Stimulated activated CD4-positive, alpha-beta T cell treated with anti-CD3 and anti-CD28 coated beads, Interleukin-15, amount 100 ng/mL, for 24 hours (primary cell): ENCODE results near the gene IRF2.
"Not testable (repeated sequence)": the region's sequence is repeated elsewhere in the genome, so short reads cannot be mapped to it uniquely, and the experiment has no call there.

Experiments
- DNase-seq: peaks from one replicate; pipeline ENCODE4 v3.0.0-alpha.2; 2020

The IRF2 gene

DNA sequence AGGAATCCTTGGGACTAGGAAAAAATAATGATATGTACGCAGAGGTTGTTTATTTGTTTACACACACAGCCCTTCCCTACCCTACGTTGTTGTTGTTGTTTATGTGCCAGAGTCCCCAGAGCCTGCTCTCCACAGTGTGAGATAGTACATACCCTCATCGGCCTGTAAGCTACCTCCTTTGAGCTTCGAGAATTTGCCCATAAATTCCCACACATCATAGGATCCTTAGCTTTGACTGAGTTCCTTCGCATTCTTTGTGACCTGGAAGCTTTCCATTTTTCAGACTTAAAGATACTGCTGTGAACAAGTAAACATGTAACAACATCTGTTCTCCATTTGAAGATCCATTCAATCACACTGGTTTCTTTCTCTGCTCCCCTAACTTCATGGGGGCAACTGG is 114.5 kb downstream of the IRF2 start:
- no peak for DNase-seq

GRCh38 chr4:184358521-184359232 is 115.7 kb downstream of the IRF2 start:
- no peak for DNase-seq

DNA sequence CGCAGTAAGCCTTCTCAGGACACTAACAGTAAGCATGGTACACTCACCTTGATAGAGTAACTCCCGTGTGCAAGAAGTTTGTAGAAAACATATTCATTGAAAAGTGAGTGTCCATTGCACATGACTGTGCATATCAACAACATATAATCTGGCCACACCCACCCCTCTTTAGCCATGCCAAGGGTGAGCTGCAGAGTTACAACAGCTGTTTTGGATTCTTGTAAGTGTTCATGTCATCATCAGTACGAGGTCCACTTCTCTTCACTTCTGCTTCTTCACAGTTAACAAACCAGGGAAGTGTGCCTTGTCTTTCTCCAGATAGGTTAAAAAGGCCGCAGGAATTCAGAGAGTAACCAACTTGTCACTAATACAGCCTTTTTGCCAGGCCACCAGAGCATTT is 116.6 kb downstream of the IRF2 start:
- DNase-seq, result no peak

GRCh38 chr4:184357165-184357564 is 117.2 kb downstream of the IRF2 start:
- DNase-seq, result no peak

GRCh38 chr4:184356366-184356765 is 118.0 kb downstream of the IRF2 start:
- DNase-seq, result no peak

GRCh38 chr4:184355857-184356256 is 118.5 kb downstream of the IRF2 start:
- no peak for DNase-seq

GRCh38 chr4:184355111-184355604 is 119.2 kb downstream of the IRF2 start:
- DNase-seq, result no peak

DNA sequence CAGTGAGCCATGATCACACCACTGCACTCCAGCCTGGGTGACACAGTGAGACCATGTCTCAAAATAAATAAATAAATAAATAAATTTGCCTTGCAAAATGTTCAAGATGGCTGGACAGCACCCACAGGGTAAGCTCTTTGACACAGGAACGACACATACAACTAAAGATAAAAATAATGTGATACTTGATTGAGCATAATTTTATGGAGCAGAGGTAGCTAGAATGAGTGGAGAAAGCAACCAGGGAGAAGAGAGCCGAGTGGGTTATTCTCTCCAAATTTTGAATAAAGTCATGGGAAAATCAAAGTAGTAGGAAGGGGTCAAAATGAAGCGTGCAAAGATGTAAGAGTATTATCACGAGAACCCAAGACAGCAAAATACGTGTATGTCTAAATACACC is 121.5 kb downstream of the IRF2 start:
- DNase-seq, result no peak

DNA sequence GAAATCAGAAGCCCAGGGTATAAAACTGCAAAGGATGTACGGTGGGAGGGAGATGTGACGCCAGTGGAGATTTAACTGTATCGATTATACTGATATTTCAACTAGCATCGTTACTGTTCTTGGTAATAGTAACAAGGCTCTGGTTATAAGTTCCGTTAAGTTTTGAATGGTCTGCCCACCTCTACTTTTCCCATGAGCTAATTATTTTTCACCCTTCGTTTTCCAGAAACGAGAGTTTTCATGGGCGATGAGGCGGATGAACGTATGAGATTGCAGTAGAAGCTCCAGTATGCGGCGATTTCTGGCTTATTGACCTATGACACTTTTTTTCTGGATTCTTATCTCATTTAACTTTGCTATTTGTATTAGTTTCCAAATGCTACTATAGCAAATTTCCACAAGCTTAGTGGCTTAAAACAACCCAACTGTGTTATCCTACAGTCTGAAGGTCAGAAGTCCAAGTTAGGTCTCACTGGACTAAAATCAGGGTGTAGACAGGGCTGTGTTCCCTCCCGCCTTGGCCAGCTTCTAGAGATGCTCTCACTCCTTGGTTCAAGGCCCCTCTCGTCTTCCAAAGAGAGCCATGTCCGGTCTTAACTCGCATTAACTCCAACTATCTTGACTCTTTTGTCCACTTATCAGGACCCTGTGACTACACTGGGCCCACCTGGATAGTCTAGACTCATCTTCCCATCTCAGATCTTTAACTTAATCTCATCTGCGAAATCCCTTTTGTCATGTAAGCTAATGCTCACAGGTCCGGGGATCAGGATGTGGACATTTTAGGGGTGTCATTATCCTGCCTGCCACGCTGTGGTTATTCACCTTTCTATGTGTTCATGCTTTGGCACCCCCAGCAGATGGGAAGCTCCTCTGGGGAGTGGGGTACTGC is 122.5 kb downstream of the IRF2 start:
- DNase-seq, result no peak

GRCh38 chr4:184350964-184351363 is 123.4 kb downstream of the IRF2 start:
- no peak for DNase-seq

- DNase-seq, result no peak
Measured at GRCh38 chr4:184350213-184350817, 124.0 kb downstream of the IRF2 start.

DNA sequence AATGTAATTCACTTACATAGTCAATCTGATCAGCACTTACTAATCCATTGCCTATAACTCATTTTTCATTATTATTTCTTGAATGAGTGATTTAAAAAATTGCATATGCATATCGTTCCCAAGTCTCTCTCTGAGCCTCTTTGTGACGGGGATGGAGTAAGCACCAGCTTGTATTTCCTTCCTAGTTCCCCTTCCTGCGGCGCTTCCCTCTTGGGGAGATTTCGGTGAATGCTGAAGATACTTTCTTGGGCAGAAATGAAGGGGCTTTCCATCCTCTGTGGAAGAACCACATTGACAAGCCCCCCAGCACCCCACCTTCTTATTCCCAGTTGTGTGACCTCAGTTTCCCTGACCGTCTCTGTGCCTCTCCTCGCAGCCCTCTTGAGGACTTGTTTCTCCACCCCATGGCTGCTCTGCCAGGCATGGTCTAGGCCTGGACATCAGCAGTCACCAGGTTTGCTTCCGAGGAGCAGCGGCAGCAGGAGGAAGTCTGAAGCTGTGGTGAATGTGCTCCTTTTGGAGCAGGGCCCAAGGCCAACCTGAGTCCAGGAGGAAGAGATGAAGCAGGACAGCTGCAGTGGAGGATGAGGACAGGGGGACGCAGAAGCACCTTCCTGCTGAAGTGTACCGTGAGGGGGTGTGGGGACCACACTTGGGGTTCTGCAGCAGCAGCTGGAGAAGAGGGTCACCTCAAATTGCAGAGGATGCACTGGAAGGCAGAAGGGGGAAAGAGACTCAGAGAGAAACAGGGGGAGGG is 124.9 kb downstream of the IRF2 start:
- no peak for DNase-seq

- no peak for DNase-seq
Measured at GRCh38 chr4:184348311-184349233, 125.8 kb downstream of the IRF2 start.

DNA sequence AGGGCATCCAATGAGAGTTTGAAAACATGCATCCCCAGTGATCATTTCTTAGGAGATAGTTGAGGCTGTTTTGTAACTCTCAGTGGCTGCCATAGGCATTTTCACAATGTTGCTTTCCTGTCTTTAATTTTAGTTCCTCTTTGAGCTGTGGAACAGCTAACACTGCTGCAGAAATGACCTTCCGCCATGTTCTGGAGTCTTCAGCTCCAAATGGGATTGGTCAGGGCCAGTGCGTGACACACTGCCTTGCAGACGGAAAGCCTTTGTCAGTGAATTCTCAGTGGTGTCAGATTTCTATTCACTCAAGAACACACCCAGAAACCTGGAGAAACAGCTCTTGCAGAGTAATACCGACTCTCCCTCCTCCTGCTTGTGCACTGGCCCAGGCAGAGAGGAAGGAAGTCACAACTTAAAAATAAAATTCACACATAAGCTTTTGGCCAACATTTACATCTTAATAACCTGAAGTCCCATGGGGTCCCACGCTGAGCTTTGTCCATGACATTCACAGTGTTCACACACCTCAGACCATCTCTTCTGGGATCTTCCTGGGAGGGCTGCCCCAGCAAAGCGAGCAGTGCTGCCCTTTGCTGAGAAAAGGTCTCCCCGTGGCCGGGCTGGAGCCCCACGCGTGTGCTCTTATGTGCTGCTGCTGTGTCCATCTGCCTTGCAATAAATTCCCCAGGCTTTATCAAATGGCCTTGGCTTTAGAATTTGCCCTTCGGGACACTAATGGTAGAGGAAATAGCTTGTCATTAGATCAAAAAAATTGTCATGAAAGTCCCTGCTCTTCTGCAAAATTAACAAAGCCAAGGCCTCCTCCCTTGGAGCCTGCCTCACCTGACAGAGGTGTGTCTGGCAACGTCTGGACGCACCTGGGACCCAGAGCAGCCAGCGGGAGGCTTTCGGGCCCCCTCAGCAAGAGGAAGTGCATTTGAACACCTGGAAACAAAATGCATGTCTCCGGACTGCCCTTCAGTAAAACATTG is 126.8 kb downstream of the IRF2 start:
- DNase-seq, result no peak

GRCh38 chr4:184346682-184347081 is 127.7 kb downstream of the IRF2 start:
- no peak for DNase-seq

DNA sequence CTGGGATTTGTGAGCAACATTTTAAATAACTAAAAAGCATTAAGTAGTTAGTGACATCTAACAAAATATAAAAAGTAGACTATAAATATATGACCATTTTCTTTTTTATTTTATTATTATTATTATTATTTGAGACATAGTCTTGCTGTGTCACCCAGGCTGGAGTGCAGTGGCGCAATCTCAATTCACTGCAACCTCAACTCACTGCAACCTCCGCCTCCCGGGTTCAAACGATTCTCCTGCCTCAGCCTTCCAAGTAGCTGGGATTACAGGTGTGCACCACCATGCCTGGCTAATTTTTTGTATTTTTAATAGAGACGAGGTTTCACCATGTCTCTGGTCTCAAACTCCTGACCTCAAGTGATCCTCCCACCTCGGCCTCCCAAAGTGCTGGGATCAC is 128.1 kb downstream of the IRF2 start:
- DNase-seq, result not testable (repeated sequence)

- no peak for DNase-seq
Measured at GRCh38 chr4:184345573-184345922, 128.8 kb downstream of the IRF2 start.

- peak; percentile 33 for DNase-seq
Measured at GRCh38 chr4:184344899-184345572, 129.3 kb downstream of the IRF2 start.

DNA sequence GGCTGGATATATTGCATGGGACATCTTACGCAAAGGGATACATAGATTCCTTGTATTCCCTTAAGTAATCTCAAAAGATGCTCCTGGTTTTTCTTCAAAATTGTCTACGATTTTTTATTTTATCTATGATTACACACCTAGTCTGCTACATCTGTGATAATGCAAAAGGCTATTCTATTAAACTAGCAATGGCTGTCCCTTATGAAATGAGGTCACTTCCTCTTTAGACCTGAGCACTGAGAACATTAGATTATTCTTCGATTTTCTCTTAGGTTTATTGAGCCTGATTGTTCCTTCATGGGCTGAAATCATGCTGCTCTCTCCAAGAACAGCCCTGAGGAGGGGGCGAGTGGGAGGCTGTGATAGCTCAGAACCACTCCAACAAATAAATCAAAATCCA is 129.9 kb downstream of the IRF2 start:
- no peak for DNase-seq
